DMS 273 treated with DMSO at 0.1 percent for 48 hours (cell line): Measurements from ENCODE around the gene SPRYD3.

Experiments
- DNase-seq: peaks from one replicate; lab custom pipeline; 2025; lab: John Stamatoyannopoulos, UW

Gene SPRYD3

DNA sequence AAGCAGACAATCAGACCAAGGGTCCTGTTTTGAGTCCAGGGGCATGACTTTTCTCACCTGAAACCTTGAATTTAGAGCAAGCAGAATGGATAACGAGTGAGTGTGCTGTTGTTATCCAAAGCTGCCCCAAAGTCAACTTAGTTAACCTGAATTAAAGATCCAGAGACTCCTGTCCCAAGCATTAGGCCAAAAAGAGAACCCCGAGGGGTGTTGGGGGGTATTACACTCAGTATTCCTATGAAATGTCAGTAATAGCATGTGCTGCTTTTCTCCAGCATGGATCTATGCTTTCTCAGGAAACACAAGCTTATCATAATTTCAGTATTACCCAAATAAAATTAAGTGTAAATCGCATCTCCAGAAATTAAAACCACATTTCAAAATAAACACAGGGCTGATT lies 53.9 kb downstream of the SPRYD3 start:
- DNase-seq = no peak

DNA sequence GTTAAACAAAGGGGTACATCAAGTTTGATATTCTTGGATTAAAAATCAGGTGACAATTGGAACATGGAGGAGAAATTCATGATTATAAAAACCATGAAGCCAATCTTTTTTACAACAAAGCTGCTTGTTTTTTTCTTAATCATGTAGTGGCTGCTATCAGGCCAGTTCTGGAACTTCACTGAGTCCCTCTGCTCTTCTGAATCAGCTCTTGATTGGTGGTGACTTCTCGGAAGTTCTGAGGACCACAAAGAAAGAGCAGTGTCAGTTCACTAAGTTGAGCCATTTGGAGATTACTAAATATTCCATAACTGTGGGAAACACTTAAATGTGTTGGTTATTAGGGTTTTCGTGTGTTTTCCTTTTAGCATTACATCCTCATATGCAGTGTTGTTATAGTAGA lies 64.5 kb downstream of the SPRYD3 start:
- DNase-seq = no peak
